IPS-18a (cell line): Measurements from ENCODE around the gene SLC9A9.

Source experiments
- H3K27ac ChIP-seq: one replicate; pipeline ENCODE4 v1.5.1; 2013; ENCODE audit warnings: low read length
- H3K27me3 ChIP-seq: one replicate; pipeline ENCODE4 v1.6.1; 2013; ENCODE audit warnings: mild to moderate bottlenecking, low read length; ENCODE audit not compliant: control insufficient read depth, insufficient read depth
- H3K36me3 ChIP-seq: one replicate; pipeline ENCODE4 v1.6.1; 2013; ENCODE audit warnings: low read depth, low read length; ENCODE audit not compliant: control insufficient read depth
- H3K4me1 ChIP-seq: one replicate; pipeline ENCODE4 v1.6.1; 2013; ENCODE audit warnings: low read depth, low read length; ENCODE audit not compliant: control insufficient read depth
- H3K4me3 ChIP-seq: one replicate; pipeline ENCODE4 v1.5.1; 2013; ENCODE audit warnings: low read length
- H3K9ac ChIP-seq: one replicate; pipeline ENCODE4 v1.6.1; 2013; ENCODE audit warnings: mild to moderate bottlenecking, low read length, moderate library complexity
- H3K9me3 ChIP-seq: one replicate; pipeline ENCODE4 v1.6.1; 2013; ENCODE audit warnings: low read depth, low read length; ENCODE audit not compliant: control insufficient read depth

SLC9A9 gene

DNA sequence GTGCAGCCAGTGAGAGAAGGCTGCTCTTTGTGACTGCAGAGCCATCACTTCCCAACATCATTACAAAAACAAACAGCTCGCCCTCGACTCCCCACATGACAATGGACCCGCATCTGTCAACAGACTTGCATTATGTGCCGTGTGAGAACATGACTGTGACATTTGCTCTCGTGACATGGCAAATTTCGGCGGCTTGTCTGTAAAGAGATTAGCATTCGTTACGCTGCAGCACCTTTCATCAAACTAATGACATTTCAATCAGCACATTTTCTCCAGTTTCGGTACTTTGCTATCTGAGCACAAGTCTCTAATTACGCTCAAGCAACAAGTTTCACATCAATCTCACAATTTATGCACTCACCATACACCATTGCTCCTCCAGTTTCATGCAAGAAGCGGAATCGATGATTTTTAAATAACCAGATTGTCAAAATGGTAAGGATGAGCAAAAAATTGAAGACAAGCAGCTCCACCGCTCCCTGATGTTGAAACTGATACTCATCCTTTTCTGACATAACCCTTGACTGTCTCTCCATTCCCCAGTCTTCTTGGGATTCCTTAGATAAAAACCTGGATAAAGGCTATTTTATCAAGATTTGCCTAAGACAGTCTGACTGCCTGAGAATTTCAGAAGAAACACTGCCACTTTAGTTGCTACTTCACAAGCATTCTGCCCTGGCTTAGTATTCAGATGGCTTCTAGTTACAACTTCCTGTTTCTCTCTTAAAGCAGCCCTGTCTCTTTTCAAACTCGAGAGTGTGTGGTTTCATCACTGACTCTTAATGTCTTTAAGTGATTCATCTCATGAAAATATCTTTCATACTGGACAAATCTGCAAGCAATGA, at the start of gene SLC9A9:
Gene SLC9A9 (minus strand): TSS at position 682 of the 845 bp plus-strand sequence. CDS start 146 bp downstream, at position 536.
- Histone ChIP-seq H3K27ac (no peak within 1 kb of the TSS), H3K4me3 (peak within 1 kb of the TSS; percentile 55), H3K9me3 (no peaks in the 10 kb centered on the region), H3K36me3 (no peaks in the 10 kb centered on the region), H3K27me3 (no peaks in the 10 kb centered on the region), H3K9ac (no peak within 1 kb of the TSS), H3K4me1 (peaks cover 15% of the 10 kb centered on the region)

DNA sequence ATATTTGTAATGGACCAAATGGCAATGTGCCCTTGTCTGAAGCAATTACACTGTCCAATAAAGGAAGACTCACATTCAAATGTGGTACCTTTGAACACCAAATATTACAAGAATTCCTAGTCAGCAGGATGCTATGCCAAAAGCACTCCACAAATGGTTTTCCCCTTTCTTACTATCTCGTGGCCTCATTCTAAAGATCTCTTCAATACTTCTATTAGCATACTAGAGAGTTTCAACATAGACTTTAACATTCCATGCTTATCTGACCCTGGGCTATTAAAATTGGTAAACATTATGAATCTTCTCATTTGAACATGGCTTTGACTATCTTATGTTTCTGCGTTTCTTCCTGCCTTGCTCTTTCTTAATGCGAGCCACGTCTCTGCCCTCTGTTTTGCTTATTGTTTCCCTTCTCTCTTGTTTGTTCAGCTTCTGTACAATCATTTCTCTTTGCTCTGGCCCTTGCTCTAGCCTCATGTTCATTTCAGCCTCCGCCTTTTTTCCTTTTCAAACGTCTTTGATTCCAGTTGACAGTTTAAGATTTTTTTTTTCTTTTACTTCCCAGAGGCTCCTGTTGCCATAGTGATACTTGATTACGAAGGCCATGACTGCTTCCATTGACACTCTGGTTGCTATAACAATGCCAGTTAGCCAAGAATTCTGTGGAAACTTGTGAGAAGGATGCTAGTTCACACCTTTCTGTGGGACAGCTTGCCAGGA, 49.5 kb upstream of the SLC9A9 start:
- Histone ChIP-seq H3K9ac (no peak overlapping the region), H3K4me3 (no peak overlapping the region), H3K4me1 (peaks cover 8% of the 10 kb centered on the region), H3K27me3 (no peaks in the 10 kb centered on the region), H3K9me3 (no peaks in the 10 kb centered on the region), H3K36me3 (no peaks in the 10 kb centered on the region), H3K27ac (peak overlapping the region; percentile 37)

DNA sequence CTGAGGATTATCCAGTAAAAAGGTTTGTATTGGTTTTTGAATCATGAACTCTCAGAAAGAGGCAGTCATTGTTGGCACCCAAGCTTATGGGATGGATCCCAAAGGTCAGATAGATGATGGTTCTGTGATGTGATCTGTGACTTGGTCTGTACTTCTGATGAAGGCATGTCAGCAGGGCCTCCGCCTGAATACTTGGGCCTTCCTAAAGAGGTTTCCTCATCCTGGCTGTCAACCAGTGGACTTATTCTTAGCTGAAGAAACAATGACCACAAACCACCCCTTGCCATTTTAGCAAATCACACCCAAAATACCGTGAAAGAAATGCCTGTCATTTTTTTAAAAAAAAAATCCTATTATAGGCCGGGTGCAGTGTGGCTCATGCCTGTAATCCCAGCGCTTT, 48.2 kb upstream of the SLC9A9 start:
- Histone ChIP-seq H3K27ac (no peak overlapping the region), H3K36me3 (no peaks in the 10 kb centered on the region), H3K9ac (no peak overlapping the region), H3K27me3 (no peaks in the 10 kb centered on the region), H3K4me1 (peaks cover 8% of the 10 kb centered on the region), H3K9me3 (no peaks in the 10 kb centered on the region), H3K4me3 (no peak overlapping the region)

DNA sequence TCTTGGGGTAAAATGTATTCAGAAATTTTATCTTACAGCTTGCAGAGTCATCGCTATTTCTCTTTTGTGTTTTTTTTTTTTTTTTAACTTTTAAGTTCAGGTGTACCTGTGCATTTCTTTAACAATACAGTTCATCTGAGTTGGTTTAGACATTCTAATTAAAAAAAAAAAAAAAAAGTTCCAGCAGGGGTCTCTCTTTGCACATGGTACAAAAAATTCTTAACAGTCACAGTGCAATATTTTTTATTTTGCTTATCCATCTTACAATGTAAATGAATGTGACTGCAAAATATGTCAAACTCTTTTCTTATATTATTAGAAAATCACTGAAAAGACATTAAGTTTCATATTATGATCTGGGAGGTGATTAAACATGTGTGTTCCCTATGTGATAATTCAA, 47.5 kb upstream of the SLC9A9 start:
- Histone ChIP-seq H3K27ac (no peak overlapping the region), H3K4me3 (no peak overlapping the region), H3K36me3 (no peaks in the 10 kb centered on the region), H3K9ac (no peak overlapping the region), H3K27me3 (no peaks in the 10 kb centered on the region), H3K9me3 (no peaks in the 10 kb centered on the region), H3K4me1 (peaks cover 8% of the 10 kb centered on the region)

DNA sequence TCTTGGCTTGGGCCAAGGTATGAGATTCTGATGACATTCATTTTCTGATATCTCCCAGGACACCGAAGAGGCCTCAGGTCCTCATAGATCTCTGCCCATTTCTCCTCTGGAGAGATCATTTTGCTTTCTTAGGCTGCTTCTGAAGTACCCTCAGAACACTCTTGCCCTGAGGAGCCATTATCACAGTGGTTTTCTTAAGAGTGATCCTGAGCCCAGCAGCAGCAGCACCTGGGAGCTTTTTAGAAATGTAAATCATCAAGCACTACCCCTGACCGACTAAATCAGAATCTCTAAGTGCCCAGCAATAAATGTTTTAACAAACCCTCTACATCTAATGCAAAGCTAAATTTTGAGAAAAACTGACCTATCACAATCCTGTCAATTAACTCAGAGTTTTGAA, 40.6 kb upstream of the SLC9A9 start:
- no peaks in the 10 kb centered on the region for H3K27me3 ChIP-seq
- no peak overlapping the region for H3K4me3 ChIP-seq
- no peak overlapping the region for H3K27ac ChIP-seq
- H3K9me3 ChIP-seq = no peaks in the 10 kb centered on the region
- no peak overlapping the region for H3K9ac ChIP-seq
- H3K36me3 ChIP-seq = no peaks in the 10 kb centered on the region
- H3K4me1 ChIP-seq = peaks cover 14% of the 10 kb centered on the region

DNA sequence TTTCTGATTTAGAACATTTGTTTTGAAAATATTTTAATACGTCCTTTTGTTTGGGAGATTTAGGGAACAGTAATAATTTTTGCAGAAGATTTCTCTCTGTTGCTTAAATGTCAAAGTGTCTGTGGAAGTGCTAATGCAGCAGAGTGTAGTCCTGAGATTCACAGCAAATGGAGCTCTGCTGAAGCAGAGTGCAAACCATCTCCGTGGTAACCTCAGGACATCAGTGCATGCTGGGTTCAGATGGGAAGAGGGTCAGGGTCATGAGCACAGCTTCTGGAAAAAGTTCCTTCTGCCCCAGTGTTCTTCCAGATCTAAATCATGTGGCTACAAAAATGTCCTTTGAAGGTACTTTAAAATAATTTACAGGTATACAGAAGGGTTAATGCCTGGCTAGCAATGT, 39.9 kb upstream of the SLC9A9 start:
- Histone ChIP-seq H3K27me3 (no peaks in the 10 kb centered on the region), H3K27ac (no peak overlapping the region), H3K4me3 (no peak overlapping the region), H3K9me3 (no peaks in the 10 kb centered on the region), H3K9ac (no peak overlapping the region), H3K36me3 (no peaks in the 10 kb centered on the region), H3K4me1 (peaks cover 14% of the 10 kb centered on the region)

DNA sequence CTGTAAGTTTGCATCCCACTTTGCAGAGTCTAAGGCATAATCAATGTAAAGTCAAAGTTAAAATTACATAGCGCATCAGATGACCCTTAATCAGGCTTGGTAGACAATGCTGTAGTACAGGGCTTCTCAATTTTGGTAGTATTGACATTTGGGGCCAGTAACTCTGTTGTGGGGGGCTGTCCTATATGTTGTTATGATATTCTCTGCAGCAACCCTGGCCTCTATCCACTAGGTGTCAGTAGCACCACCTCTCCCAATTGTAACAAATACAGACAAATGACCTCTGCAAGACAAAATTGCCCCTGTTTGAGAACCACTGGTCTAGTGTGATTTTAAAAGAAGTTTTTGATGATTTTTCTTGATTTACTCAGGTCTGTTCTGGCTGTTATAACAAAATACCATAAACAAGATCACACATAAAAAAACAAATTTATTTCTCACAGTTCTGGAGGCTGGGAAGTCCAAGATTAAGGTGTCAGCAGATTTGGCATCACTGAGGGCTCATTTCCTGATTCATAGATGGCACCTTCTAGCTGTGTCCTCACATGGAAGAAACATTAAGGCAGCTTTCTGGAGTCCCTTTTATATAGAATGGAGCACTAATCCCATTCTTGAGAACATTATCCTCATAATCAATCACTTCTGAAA, 37.6 kb upstream of the SLC9A9 start:
- Histone ChIP-seq H3K4me1 (peaks cover 14% of the 10 kb centered on the region), H3K27me3 (no peaks in the 10 kb centered on the region), H3K36me3 (no peaks in the 10 kb centered on the region), H3K4me3 (no peak overlapping the region), H3K9me3 (no peaks in the 10 kb centered on the region), H3K27ac (no peak overlapping the region), H3K9ac (no peak overlapping the region)

DNA sequence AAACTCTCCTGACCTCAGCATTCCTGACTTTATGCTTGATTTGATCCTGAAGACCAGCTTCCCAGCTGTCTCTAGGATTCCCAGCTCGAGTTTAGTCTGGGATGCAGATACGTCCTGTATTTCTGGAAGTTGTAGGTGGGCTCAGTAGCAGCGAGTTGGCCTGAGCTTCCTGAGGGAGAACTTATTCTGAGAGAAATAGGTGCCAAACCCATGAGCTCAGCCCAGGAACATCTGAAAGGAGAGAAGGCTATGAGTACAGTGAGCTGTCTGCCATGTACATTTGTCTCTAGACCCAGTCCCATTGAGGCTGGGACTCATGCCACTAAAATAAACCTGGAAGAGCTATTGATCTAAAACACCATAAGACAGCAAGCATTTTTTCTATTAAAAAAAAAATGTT, 36.6 kb upstream of the SLC9A9 start:
- H3K4me1 ChIP-seq = peaks cover 14% of the 10 kb centered on the region
- H3K27ac ChIP-seq = no peak overlapping the region
- H3K27me3 ChIP-seq = no peaks in the 10 kb centered on the region
- H3K9me3 ChIP-seq = no peaks in the 10 kb centered on the region
- H3K36me3 ChIP-seq = no peaks in the 10 kb centered on the region
- no peak overlapping the region for H3K4me3 ChIP-seq
- H3K9ac ChIP-seq = no peak overlapping the region

DNA sequence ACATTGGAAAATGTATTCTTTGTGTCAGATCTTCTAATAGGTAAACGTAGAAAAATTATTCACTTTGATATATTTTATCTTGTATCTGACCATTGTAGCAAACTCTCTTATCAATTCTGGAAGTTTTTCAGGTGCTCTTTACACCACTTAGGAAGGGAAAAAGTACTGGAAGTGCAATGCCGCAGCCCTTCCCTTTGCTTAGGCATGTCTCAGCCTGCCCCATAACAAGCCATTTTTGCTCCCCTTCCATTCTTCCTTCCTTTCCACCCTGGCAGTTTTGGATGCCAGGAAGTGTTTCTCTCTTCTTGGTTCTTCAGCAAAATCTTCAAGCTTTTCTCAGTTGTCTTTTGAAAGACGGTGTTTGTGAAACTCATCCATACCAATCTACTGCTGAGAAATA, 34.9 kb upstream of the SLC9A9 start:
- Histone ChIP-seq H3K4me1 (no peaks in the 10 kb centered on the region), H3K9ac (no peak overlapping the region), H3K4me3 (no peak overlapping the region), H3K36me3 (no peaks in the 10 kb centered on the region), H3K27me3 (no peaks in the 10 kb centered on the region), H3K27ac (no peak overlapping the region), H3K9me3 (no peaks in the 10 kb centered on the region)

DNA sequence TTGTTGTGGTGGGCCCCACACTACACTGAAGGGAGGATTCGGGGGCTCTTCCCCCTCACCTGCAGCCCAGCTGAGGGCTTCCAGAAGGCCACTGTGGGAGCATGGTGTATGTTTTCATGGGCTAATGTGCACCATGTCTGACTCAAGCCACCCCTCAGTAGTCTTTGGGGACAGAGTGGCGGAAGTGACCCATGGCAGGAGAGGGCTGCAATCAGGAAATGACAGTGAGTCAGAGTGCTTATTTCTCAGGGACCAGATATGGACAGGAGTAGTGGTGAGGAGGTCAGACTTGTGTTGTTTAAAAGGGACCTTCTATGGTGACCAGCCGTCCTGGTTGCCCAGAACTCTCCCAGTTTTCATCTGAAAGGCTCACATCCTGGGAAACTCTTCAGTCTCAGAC, 32.8 kb upstream of the SLC9A9 start:
- Histone ChIP-seq H3K27ac (no peak overlapping the region), H3K9me3 (no peaks in the 10 kb centered on the region), H3K4me1 (no peaks in the 10 kb centered on the region), H3K9ac (no peak overlapping the region), H3K36me3 (no peaks in the 10 kb centered on the region), H3K27me3 (no peaks in the 10 kb centered on the region), H3K4me3 (no peak overlapping the region)

DNA sequence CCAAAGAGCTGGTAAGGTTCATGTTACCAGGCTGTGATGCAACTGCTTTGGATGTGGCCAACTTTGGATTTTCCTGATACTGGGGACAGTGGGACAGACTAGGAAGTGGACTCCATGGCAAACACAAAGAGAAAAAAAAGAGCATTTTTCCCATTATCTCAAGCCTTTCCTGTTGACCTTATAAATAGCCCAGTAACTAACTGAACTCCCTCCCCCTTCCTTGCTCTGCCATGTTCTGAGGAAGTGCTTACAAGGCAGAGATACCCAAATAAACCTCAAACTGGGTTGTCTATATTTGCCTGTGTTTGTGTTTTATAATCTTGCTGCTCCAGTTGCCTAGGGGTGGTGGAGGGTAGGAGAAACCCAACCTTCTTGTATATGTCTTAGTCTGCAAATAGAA, 27.3 kb upstream of the SLC9A9 start:
- H3K4me1 ChIP-seq = no peaks in the 10 kb centered on the region
- H3K4me3 ChIP-seq = no peak overlapping the region
- no peaks in the 10 kb centered on the region for H3K27me3 ChIP-seq
- H3K9me3 ChIP-seq = no peaks in the 10 kb centered on the region
- H3K27ac ChIP-seq = no peak overlapping the region
- H3K9ac ChIP-seq = no peak overlapping the region
- H3K36me3 ChIP-seq = no peaks in the 10 kb centered on the region
